Common myeloid progenitor, CD34-positive (primary cell): Measurements from ENCODE around the gene CIBAR2. TPM values are rescaled to one million over a fixed set of nuclear protein-coding genes. Genes with fewer than 3 reads are reported as not detected.

Experiments used
- CTCF ChIA-PET: fragments of 350-600 bp; sonication (Branson Sonifier 250); formaldehyde crosslinking; loops from one replicate; lab custom pipeline; 2021; ENCODE audit warnings: antibody characterized with exemption; lab: Charles Lee
- POLR2A ChIA-PET: fragments of 350-600 bp; sonication (Branson Sonifier 250); formaldehyde crosslinking; loops from one replicate; lab custom pipeline; 2021; ENCODE audit warnings: antibody characterized with exemption; lab: Charles Lee
- DNase-seq, 3 donors: peaks; one replicate each; pipeline versions ENCODE4 v3.0.0 to v3.0.0-alpha.2; 2013
- H3K27ac ChIP-seq, 2 experiments: 1 replicate in 1 of 2; 2 replicates in 1 of 2; pipeline ENCODE4 v1.7.0; 2013; ENCODE audit warnings: inconsistent platforms in 2 of 2, low read length in 2 of 2, mild to moderate bottlenecking in 2 of 2, low read depth in 1 of 2, moderate library complexity in 1 of 2; ENCODE audit not compliant: severe bottlenecking in 2 of 2, insufficient read depth in 1 of 2, poor library complexity in 1 of 2
- H3K27me3 ChIP-seq, 5 experiments: replicated peaks in 2 of 5; 1 replicate in 3 of 5; 2 replicates in 2 of 5; pipeline versions ENCODE4 v1.6.1 to v1.7.0; 2013; ENCODE audit warnings: low read length in 4 of 5, mild to moderate bottlenecking in 2 of 5, moderate library complexity in 2 of 5, inconsistent platforms in 1 of 5; ENCODE audit not compliant: insufficient read depth in 5 of 5, control insufficient read depth in 4 of 5
- H3K36me3 ChIP-seq, 4 experiments: 1 replicate in 2 of 4; 2 replicates in 2 of 4; pipeline versions ENCODE4 v1.6.1 to v1.7.0; 2013; ENCODE audit warnings: low read length in 3 of 4, control low read depth in 1 of 4, mild to moderate bottlenecking in 1 of 4; ENCODE audit not compliant: control insufficient read depth in 4 of 4, insufficient read depth in 4 of 4
- H3K4me1 ChIP-seq, 4 experiments: 1 replicate in 3 of 4; 2 replicates in 1 of 4; pipeline versions ENCODE4 v1.6.1 to v1.7.1; 2013; ENCODE audit warnings: low read length in 3 of 4, mild to moderate bottlenecking in 3 of 4, control low read depth in 1 of 4, inconsistent platforms in 1 of 4, moderate library complexity in 1 of 4; ENCODE audit not compliant: control insufficient read depth in 4 of 4, insufficient read depth in 4 of 4; ENCODE audit errors: control extremely low read depth in 1 of 4
- H3K4me3 ChIP-seq, 7 experiments: 1 replicate in 4 of 7; 2 replicates in 3 of 7; pipeline versions ENCODE4 v1.5.1 to v1.7.0; 2013; ENCODE audit warnings: mild to moderate bottlenecking in 7 of 7, low read length in 6 of 7, moderate library complexity in 6 of 7, inconsistent platforms in 2 of 7, low read depth in 2 of 7, control low read depth in 1 of 7; ENCODE audit not compliant: insufficient read depth in 4 of 7, control insufficient read depth in 1 of 7; ENCODE audit errors: extremely low read depth in 1 of 7
- H3K9me3 ChIP-seq, 5 experiments: 1 replicate in 4 of 5; 2 replicates in 1 of 5; pipeline versions ENCODE4 v1.6.1 to v1.7.1; 2013; ENCODE audit warnings: low read length in 4 of 5, mild to moderate bottlenecking in 2 of 5, inconsistent platforms in 1 of 5, low read depth in 1 of 5, moderate library complexity in 1 of 5; ENCODE audit not compliant: control insufficient read depth in 4 of 5, insufficient read depth in 2 of 5; ENCODE audit errors: control extremely low read depth in 1 of 5
- WGBS: methylation state at CpG from one replicate; pipeline ENCODE4 v1.1.5; 2013; ENCODE audit not compliant: insufficient coverage; 5-methylcytosine and 5-hydroxymethylcytosine counted together
- polyA plus RNA-seq: library from polyadenylated mRNA; unstranded; fragments of 120-200 nt; gene quantifications from one replicate; pipeline ENCODE4 v1.2.1, GENCODE V29; 2013

Gene CIBAR2
- polyA plus RNA-seq = not detected

DNA sequence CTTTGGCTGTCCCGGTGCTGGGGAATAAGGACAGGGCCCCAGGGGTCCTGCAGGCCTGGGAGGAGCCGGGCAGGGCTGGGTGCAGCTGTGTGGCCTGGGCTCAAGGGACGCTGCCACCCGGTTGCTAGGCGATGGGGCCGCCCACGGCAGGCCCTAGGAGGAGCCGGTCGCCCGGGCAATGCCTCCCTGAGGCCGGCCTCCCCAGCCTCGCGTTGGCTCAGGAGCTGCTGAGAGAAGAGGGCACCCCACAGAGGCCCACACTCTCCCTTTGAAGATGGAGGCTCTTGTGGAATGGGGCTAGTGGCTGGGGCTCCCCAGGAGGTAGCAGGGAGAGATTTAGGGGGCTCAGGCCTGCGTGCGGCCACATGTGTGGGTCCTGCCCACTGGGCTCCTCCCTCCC is at the start of gene CIBAR2:
TSS of gene CIBAR2 (minus strand) at position 109 of the 400 bp plus-strand sequence. CDS start 120 bp downstream, outside the sequence.
- no peak for DNase-seq
- POLR2A ChIA-PET = no interaction called here
- Histone ChIP-seq H3K36me3 (no peaks in the 10 kb centered on the region), H3K27ac (no peak within 1 kb of the TSS), H3K4me3 (no peak within 1 kb of the TSS), H3K27me3 (no peaks in the 10 kb centered on the region), H3K4me1 (peaks cover 0 to 4% (median 2%) of the 10 kb centered on the region in 4 experiments), H3K9me3 (no peaks in the 10 kb centered on the region)
- CTCF ChIA-PET = interaction anchor here (0.8 to 3.8 kb wide), 6 partner anchors 8 to 184 kb away, joined by 3 to 21 read pairs (median 3); no protein-coding TSS in a partner anchor
- 95% methylated on average over 13 of the region's 15 CpGs for WGBS

DNA sequence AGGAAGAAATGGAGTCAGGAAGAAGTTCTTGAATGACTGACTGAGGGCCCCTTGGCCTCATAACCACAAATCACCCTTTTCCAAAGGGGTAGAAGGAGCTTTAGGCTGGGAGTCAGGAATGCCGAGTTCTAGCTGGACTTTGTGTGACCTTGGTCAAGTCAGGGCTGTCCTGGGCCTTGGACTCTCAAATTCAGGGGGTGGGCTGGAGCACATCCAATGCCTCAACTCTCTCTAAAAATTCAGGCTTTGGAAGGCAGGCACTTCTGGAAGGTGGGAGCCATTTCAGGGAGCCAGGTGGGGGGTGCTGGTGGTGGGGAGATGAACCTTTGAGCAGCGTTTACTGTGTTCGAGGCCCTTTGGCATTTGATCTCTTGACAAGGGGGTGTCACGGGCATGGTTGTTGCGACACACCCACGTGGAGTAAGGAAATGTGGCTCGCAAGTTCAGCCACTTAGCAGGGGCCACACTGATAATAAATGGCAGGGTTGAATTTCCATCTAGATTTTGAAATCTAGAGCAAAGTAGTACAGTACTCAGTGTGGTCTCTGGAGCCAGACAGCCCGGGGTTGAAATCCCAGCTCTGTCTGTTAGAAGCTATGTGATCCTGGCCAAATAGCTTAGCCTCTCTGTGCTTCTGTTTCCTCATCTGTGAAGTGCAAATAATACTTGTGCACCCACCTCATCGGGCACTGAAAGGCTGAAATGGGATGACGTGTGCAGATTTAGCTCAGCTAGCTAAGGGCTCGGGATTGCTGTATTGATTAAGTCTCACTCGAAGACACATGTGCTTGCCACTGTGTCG is 47.1 kb upstream of the CIBAR2 start:
- Histone ChIP-seq H3K36me3 (no peaks in the 10 kb centered on the region), H3K9me3 (no peaks in the 10 kb centered on the region), H3K27ac (peak overlapping the region in 1 of 2 experiments; percentile 5), H3K27me3 (no peaks in the 10 kb centered on the region), H3K4me3 (no peak overlapping the region), H3K4me1 (peaks cover 4 to 32% (median 22%) of the 10 kb centered on the region in 4 experiments)
- POLR2A ChIA-PET = interaction anchor here (0.7 to 1.5 kb wide), 2 partner anchors 8 to 87 kb away, joined by 3 to 4 read pairs; no protein-coding TSS in a partner anchor
- DNase-seq = peak in 1 of 3 donors; percentile 22
- 82% methylated on average over 11 of the region's 13 CpGs for WGBS
- CTCF ChIA-PET = interaction anchor here (0.8 to 3.1 kb wide), 6 partner anchors 9 to 19 kb away, joined by 3 to 8 read pairs (median 4); no protein-coding TSS in a partner anchor

DNA sequence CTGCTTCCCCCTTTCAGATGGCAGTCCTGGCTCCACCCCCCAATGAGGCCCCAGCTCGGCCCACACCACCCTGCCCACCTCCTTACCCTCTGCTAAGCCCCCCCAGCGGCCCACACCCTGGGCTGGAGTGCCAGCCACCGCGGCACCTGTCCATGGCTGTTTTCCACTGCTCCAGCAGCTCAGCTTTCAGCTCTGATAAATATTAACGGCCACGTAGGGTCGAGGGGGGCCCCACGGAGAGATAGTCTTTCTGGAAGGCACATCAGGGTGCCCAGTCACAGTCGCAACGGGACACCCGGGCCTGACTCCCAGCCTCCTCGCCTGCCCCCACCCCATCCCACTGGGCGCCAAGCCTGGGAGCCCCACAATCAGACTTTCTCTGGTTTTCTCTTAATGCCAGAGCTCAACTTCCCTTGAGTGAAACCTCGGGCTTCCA is 46.5 kb upstream of the CIBAR2 start:
- no peak for DNase-seq
- H3K4me1 ChIP-seq = peaks cover 4 to 32% (median 22%) of the 10 kb centered on the region in 4 experiments
- ChIA-PET POLR2A (interaction anchor here (1.5 to 1.7 kb wide), 2 partner anchors 9 to 14 kb away, joined by 4 read pairs; no protein-coding TSS in a partner anchor), CTCF (interaction anchor here (0.9 to 3.1 kb wide), 5 partner anchors 9 to 60 kb away, joined by 3 to 8 read pairs (median 4); no protein-coding TSS in a partner anchor)
- H3K27me3 ChIP-seq = no peaks in the 10 kb centered on the region
- no peaks in the 10 kb centered on the region for H3K36me3 ChIP-seq
- H3K9me3 ChIP-seq = no peaks in the 10 kb centered on the region
- peak overlapping the region in 1 of 2 experiments; percentile 5 for H3K27ac ChIP-seq
- WGBS = 16% methylated on average over 13 of the region's 14 CpGs
- peak overlapping the region in 3 of 7 experiments; percentile 32 to 65 (median 63) for H3K4me3 ChIP-seq

DNA sequence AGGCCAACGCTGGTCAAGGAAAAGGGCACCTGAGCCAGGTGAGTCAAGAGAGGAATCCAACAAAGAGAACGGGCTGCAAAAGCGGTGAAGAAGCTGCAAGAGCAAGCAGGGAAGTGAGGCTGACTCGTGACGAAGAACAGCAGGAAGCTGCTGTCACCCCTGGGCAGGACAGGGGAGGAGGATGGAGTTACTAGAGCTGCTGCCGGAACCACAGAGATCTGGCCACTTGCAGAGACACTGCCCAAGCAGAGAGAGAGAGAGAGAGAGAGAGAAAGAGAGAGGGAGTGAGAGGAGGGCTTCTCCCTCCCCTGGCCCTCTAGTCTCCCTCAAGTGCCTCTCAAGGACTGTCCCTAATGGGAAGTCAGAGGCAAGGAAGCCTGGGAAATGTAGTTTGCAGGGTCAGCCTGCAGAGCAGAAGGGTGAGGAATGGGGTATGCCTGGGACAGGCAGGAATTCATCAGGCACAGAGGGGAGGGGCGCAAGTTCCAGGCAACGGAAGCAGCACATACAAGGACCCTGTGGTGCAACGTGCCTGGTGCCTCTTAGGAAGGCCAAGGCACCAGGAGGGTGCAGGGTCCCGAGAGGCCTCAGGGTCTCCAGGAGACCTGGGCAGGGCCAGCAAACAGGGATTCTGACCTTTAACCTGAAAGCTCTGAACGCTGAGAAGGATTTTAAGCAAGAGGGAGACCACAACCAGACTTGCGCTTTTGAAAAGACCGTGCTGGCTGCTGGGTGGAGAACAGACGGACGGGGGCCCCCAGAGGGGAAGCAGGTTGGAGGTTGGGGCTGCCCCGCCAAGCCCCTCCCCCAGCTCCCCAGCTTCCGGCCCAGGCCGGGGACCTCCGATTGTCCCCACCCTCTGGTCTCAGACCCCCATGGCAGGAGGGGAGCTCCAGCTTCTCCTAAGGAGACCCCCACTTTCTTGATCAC is 45.8 kb upstream of the CIBAR2 start:
- H3K4me3 ChIP-seq = peak overlapping the region; percentile 2 to 65 (median 52)
- no peaks in the 10 kb centered on the region for H3K27me3 ChIP-seq
- ChIA-PET CTCF (interaction anchor here (0.9 to 3.1 kb wide), 7 partner anchors 9 to 61 kb away, joined by 3 to 8 read pairs (median 3); no protein-coding TSS in a partner anchor), POLR2A (interaction anchor here (0.6 to 1.7 kb wide), 5 partner anchors 9 to 134 kb away, joined by 3 to 5 read pairs (median 4); no protein-coding TSS in a partner anchor)
- H3K27ac ChIP-seq = peak overlapping the region in 1 of 2 experiments; percentile 47
- 2% methylated on average over 15 of the region's 19 CpGs for WGBS
- no peaks in the 10 kb centered on the region for H3K36me3 ChIP-seq
- H3K4me1 ChIP-seq = peaks cover 4 to 32% (median 22%) of the 10 kb centered on the region in 4 experiments
- DNase-seq = peak in 2 of 3 donors; percentile 64 to 83
- H3K9me3 ChIP-seq = no peaks in the 10 kb centered on the region

DNA sequence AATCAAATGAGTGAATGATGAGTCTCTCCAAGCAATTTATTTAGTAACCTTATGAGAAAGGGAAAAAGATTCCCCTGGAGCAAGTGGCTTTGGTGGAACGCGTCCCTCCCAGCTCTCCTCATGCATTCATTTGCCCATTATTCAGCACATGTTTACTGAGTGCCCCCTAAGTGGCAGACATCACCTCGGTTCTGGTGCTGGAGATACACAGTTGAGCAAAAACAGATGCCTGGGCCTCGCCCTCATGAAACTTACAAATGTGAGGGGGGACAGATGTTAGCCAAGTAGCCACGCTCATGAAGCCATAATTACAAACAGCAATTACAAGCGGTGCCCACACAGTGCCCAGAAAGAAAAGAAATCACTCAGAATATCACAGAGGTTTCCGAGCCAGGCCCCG is 45.1 kb upstream of the CIBAR2 start:
- 44% methylated on average over 5 of the region's 8 CpGs for WGBS
- Histone ChIP-seq H3K27ac (peak overlapping the region in 1 of 2 experiments; percentile 47), H3K4me1 (peaks cover 4 to 32% (median 22%) of the 10 kb centered on the region in 4 experiments), H3K4me3 (peak overlapping the region in 6 of 7 experiments; percentile 35 to 65 (median 56)), H3K36me3 (no peaks in the 10 kb centered on the region), H3K9me3 (no peaks in the 10 kb centered on the region), H3K27me3 (no peaks in the 10 kb centered on the region)
- ChIA-PET CTCF (interaction anchor here (1.0 to 1.8 kb wide), 4 partner anchors 10 to 17 kb away, joined by 3 to 4 read pairs (median 3); no protein-coding TSS in a partner anchor), POLR2A (interaction anchor here (0.7 to 1.7 kb wide), 3 partner anchors 15 to 134 kb away, joined by 3 to 5 read pairs (median 4); no protein-coding TSS in a partner anchor)
- DNase-seq = no peak

DNA sequence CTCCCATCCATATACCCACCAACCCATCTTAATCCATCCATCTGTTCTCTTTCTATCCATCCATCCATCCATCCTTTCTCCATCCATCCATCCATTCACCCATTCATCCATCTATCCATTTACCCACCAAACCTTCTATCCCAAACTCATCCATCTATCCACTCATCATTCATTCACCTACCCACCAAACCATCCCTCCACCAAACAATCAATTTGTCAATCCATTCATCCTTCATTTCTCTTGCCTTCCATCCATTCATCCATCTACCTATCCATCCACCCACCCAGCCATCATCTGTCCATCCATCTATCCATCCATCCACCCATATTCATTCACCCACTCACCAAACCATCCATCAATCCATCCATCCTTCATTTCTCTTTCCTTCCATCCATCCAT is 44.6 kb upstream of the CIBAR2 start:
- Histone ChIP-seq H3K4me1 (peaks cover 4 to 32% (median 22%) of the 10 kb centered on the region in 4 experiments), H3K27me3 (no peaks in the 10 kb centered on the region), H3K36me3 (no peaks in the 10 kb centered on the region), H3K4me3 (no peak overlapping the region), H3K27ac (no peak overlapping the region), H3K9me3 (no peaks in the 10 kb centered on the region)
- DNase-seq = no peak
- ChIA-PET CTCF (interaction anchor here (1.1 to 1.5 kb wide), 2 partner anchors 11 to 14 kb away, joined by 3 read pairs; no protein-coding TSS in a partner anchor), POLR2A (no interaction called here)
